Prostate gland (tissue), 2 donors: ENCODE data around the gene TMEM178B. TPM values are rescaled to one million over a fixed set of nuclear protein-coding genes. Genes with fewer than 3 reads are reported as not detected.

ENCODE experiments used
- DNase-seq: peaks from one replicate; pipeline ENCODE4 v3.0.0-alpha.2; 2019; ENCODE audit warnings: low spot score
- H3K27ac ChIP-seq, 2 donors: fragments of 200-600 bp; sonication (generic); 2 replicates each; pipeline ENCODE4 v1.5.1; 2017 to 2019
- H3K27me3 ChIP-seq: fragments of 200-600 bp; sonication (generic); replicated peaks from 2 replicates; pipeline ENCODE4 v1.5.1; 2019; ENCODE audit not compliant: insufficient read depth
- H3K36me3 ChIP-seq, 2 donors: fragments of 200-600 bp; sonication (generic); 1 replicate in 1 of 2; 2 replicates in 1 of 2; pipeline versions ENCODE4 v1.5.1 to v1.8.1; 2017 to 2019
- H3K4me1 ChIP-seq: fragments of 200-600 bp; sonication (generic); replicated peaks from 2 replicates; pipeline ENCODE4 v1.5.1; 2019
- H3K4me3 ChIP-seq, 2 donors: fragments of 200-600 bp; sonication (generic); 2 replicates each; pipeline ENCODE4 v1.5.1; 2017 to 2019
- H3K9me3 ChIP-seq: fragments of 200-600 bp; sonication (generic); 2 replicates; pipeline ENCODE4 v1.5.1; 2017
- CTCF ChIP-seq, 4 experiments: fragments of 200-600 bp in 2 of 4; fragments of 450-650 bp in 2 of 4; sonication (generic) in 2 of 4; IDR thresholded peaks; 1 replicate in 3 of 4; 2 replicates in 1 of 4; pipeline ENCODE4 v1.5.1; 2016 to 2019; ENCODE audit warnings: antibody characterized with exemption in 4 of 4, mild to moderate bottlenecking in 2 of 4, moderate library complexity in 2 of 4
- POLR2A ChIP-seq: fragments of 450-650 bp; IDR thresholded peaks from one replicate; pipeline ENCODE4 v1.6.1; 2016; ENCODE audit warnings: antibody characterized with exemption, mild to moderate bottlenecking
- POLR2AphosphoS5 ChIP-seq: sonication (generic); formaldehyde crosslinking; IDR thresholded peaks from one replicate; pipeline ENCODE4 v1.6.1; 2017; ENCODE audit warnings: antibody characterized with exemption
- WGBS: methylation state at CpG from one replicate; pipeline ENCODE4 v1.1.5; 2018; 5-methylcytosine and 5-hydroxymethylcytosine counted together
- intact Hi-C: fragments of 100-400 bp; cut with DNase I; formaldehyde crosslinking; loops from one replicate; pipeline ENCODE4 v1.14.2; 2022
- total RNA-seq, 2 donors: library from RNA; depleted of rRNA; stranded (reverse); fragments of >200 nt; gene quantifications; one replicate each; pipeline ENCODE4 v1.1.0, GENCODE V29; 2016

The TMEM178B gene
- total RNA-seq, 2 donors from 2014 or later: 3.4 to 5.2 TPM

GRCh38 chr7:141484907-141485306, 411.0 kb downstream of the TMEM178B start:
- H3K9me3 ChIP-seq: no peaks in the 10 kb centered on the region
- WGBS: 94% methylated on average over 1 of the region's 1 CpG

GRCh38 chr7:141486959-141487358, 413.1 kb downstream of the TMEM178B start:
- 86% methylated on average over 3 of the region's 3 CpGs for WGBS

More at GRCh38 chr7:141484907-141485306, 411.0 kb downstream of the TMEM178B start:
- Histone ChIP-seq H3K4me1 (no peaks in the 10 kb centered on the region), H3K4me3 (no peak overlapping the region), H3K36me3 (no peaks in the 10 kb centered on the region), H3K27me3 (no peaks in the 10 kb centered on the region), H3K27ac (no peak overlapping the region)
- intact Hi-C loops: no loop called here
- TF ChIP-seq POLR2AphosphoS5: no peak
- no peak for TF ChIP-seq CTCF (IDR thresholded peaks at IDR 0.05)
- TF ChIP-seq POLR2A: no peak
- no peak for DNase-seq

GRCh38 chr7:141490474-141490873, 416.6 kb downstream of the TMEM178B start:
- DNase-seq: no peak
- H3K9me3 ChIP-seq: no peaks in the 10 kb centered on the region
- H3K27me3 ChIP-seq: no peaks in the 10 kb centered on the region
- no peak overlapping the region for H3K4me3 ChIP-seq
- no peak overlapping the region for H3K27ac ChIP-seq
- H3K4me1 ChIP-seq: no peaks in the 10 kb centered on the region
- no peak for TF ChIP-seq CTCF (IDR thresholded peaks at IDR 0.05)
- no peak for TF ChIP-seq POLR2A
- no peak for TF ChIP-seq POLR2AphosphoS5
- WGBS: 48% methylated on average over 2 of the region's 2 CpGs
- intact Hi-C loops: no loop called here
- H3K36me3 ChIP-seq: no peaks in the 10 kb centered on the region

More at GRCh38 chr7:141486959-141487358, 413.1 kb downstream of the TMEM178B start:
- Histone ChIP-seq H3K27me3 (no peaks in the 10 kb centered on the region), H3K4me3 (no peak overlapping the region), H3K36me3 (no peaks in the 10 kb centered on the region), H3K27ac (no peak overlapping the region), H3K4me1 (no peaks in the 10 kb centered on the region), H3K9me3 (no peaks in the 10 kb centered on the region)
- no peak for TF ChIP-seq POLR2AphosphoS5
- TF ChIP-seq POLR2A: no peak
- no peak for TF ChIP-seq CTCF (IDR thresholded peaks at IDR 0.05)
- intact Hi-C loops: no loop called here
- no peak for DNase-seq

- TF ChIP-seq CTCF (IDR thresholded peaks at IDR 0.05): no peak
- no peaks in the 10 kb centered on the region for H3K4me1 ChIP-seq
- H3K4me3 ChIP-seq: no peak overlapping the region
- DNase-seq: no peak
- no peaks in the 10 kb centered on the region for H3K9me3 ChIP-seq
- no peak overlapping the region for H3K27ac ChIP-seq
- 80% methylated on average over 1 of the region's 1 CpG for WGBS
- H3K27me3 ChIP-seq: no peaks in the 10 kb centered on the region
- no peaks in the 10 kb centered on the region for H3K36me3 ChIP-seq
- intact Hi-C loops: no loop called here
Measured at GRCh38 chr7:141495057-141495456, 421.2 kb downstream of the TMEM178B start.

- 81% methylated on average over 5 of the region's 5 CpGs for WGBS
- no peaks in the 10 kb centered on the region for H3K36me3 ChIP-seq
Measured at GRCh38 chr7:141497391-141497790, 423.5 kb downstream of the TMEM178B start.

More at GRCh38 chr7:141497391-141497790, 423.5 kb downstream of the TMEM178B start:
- H3K4me3 ChIP-seq: no peak overlapping the region
- intact Hi-C loops: no loop called here
- H3K27ac ChIP-seq: no peak overlapping the region
- no peaks in the 10 kb centered on the region for H3K9me3 ChIP-seq
- no peak for DNase-seq
- TF ChIP-seq POLR2AphosphoS5 (no peak), CTCF (IDR thresholded peaks at IDR 0.05) (no peak), POLR2A (no peak)
- H3K27me3 ChIP-seq: no peaks in the 10 kb centered on the region
- H3K4me1 ChIP-seq: no peaks in the 10 kb centered on the region
